ENCODE measurements around the gene FUT6. TPM values are rescaled to one million over a fixed set of nuclear protein-coding genes. Genes with fewer than 3 reads are reported as not detected.
A peak's percentile ranks its signal among the peaks of the same experiment; 100 is the strongest.

FUT6 gene
- polyA plus RNA-seq, 2 donors, result 77.6 to 96.5 TPM

- Histone ChIP-seq H3K27me3 (ENCODE audit: control insufficient read depth in 1 of 2, insufficient read depth in 2 of 2, low read length in 2 of 2) (no peaks in the 10 kb centered on the region), H3K27ac (ENCODE audit: low read depth in 2 of 2, low read length in 1 of 2) (peak overlapping the region in 1 of 2 donors; percentile 93), H3K4me3 (ENCODE audit: low read depth in 1 of 2, low read length in 2 of 2) (peak overlapping the region; percentile 58 to 65), H3K9me3 (ENCODE audit: control insufficient read depth in 2 of 2, insufficient read depth in 1 of 2, low read depth in 1 of 2, low read length in 1 of 2) (no peaks in the 10 kb centered on the region), H3K4me1 (ENCODE audit: control insufficient read depth in 2 of 2, insufficient read depth in 2 of 2, low read length in 1 of 2) (peaks cover 4 to 8% of the 10 kb centered on the region in 2 donors), H3K36me3 (ENCODE audit: control insufficient read depth in 2 of 2, insufficient read depth in 2 of 2, low read length in 1 of 2) (peaks cover 0 to 11% of the 10 kb centered on the region in 2 donors)
- WGBS, 2 donors, result 60 to 66% methylated on average over 34 of the region's 34 CpGs
These were observed 9.8 kb downstream of the FUT6 start for GRCh38 chr19:5829567-5830310.

- Histone ChIP-seq H3K36me3 (ENCODE audit: control insufficient read depth in 2 of 2, insufficient read depth in 2 of 2, low read length in 1 of 2) (peaks cover 0 to 14% of the 10 kb centered on the region in 2 donors), H3K4me1 (ENCODE audit: control insufficient read depth in 2 of 2, insufficient read depth in 2 of 2, low read length in 1 of 2) (peaks cover 4 to 8% of the 10 kb centered on the region in 2 donors), H3K27ac (ENCODE audit: low read depth in 2 of 2, low read length in 1 of 2) (peak overlapping the region; percentile 72 to 93), H3K27me3 (ENCODE audit: control insufficient read depth in 1 of 2, insufficient read depth in 2 of 2, low read length in 2 of 2) (no peaks in the 10 kb centered on the region), H3K4me3 (ENCODE audit: low read depth in 1 of 2, low read length in 2 of 2) (peak overlapping the region; percentile 58 to 65), H3K9me3 (ENCODE audit: control insufficient read depth in 2 of 2, insufficient read depth in 1 of 2, low read depth in 1 of 2, low read length in 1 of 2) (no peaks in the 10 kb centered on the region)
- 4% methylated on average over 37 to 47 of the region's 47 CpGs for WGBS, 2 donors
These were observed 10.6 kb downstream of the FUT6 start for GRCh38 chr19:5828661-5829566.

- Histone ChIP-seq H3K27ac (ENCODE audit: low read depth in 2 of 2, low read length in 1 of 2) (peak overlapping the region; percentile 72 to 93), H3K4me1 (ENCODE audit: control insufficient read depth in 2 of 2, insufficient read depth in 2 of 2, low read length in 1 of 2) (peaks cover 4 to 8% of the 10 kb centered on the region in 2 donors), H3K4me3 (ENCODE audit: low read depth in 1 of 2, low read length in 2 of 2) (peak overlapping the region; percentile 58 to 65), H3K27me3 (ENCODE audit: control insufficient read depth in 1 of 2, insufficient read depth in 2 of 2, low read length in 2 of 2) (no peaks in the 10 kb centered on the region), H3K9me3 (ENCODE audit: control insufficient read depth in 2 of 2, insufficient read depth in 1 of 2, low read depth in 1 of 2, low read length in 1 of 2) (no peaks in the 10 kb centered on the region), H3K36me3 (ENCODE audit: control insufficient read depth in 2 of 2, insufficient read depth in 2 of 2, low read length in 1 of 2) (peaks cover 0 to 15% of the 10 kb centered on the region in 2 donors)
- 2 to 3% methylated on average over 69 to 91 of the region's 91 CpGs for WGBS, 2 donors
These were observed 11.4 kb downstream of the FUT6 start for GRCh38 chr19:5827891-5828660.

- Histone ChIP-seq H3K27ac (ENCODE audit: low read depth in 2 of 2, low read length in 1 of 2) (peak overlapping the region; percentile 37 to 93), H3K36me3 (ENCODE audit: control insufficient read depth in 2 of 2, insufficient read depth in 2 of 2, low read length in 1 of 2) (peaks cover 0 to 15% of the 10 kb centered on the region in 2 donors), H3K9me3 (ENCODE audit: control insufficient read depth in 2 of 2, insufficient read depth in 1 of 2, low read depth in 1 of 2, low read length in 1 of 2) (no peaks in the 10 kb centered on the region), H3K27me3 (ENCODE audit: control insufficient read depth in 1 of 2, insufficient read depth in 2 of 2, low read length in 2 of 2) (no peaks in the 10 kb centered on the region), H3K4me1 (ENCODE audit: control insufficient read depth in 2 of 2, insufficient read depth in 2 of 2, low read length in 1 of 2) (peaks cover 4 to 9% of the 10 kb centered on the region in 2 donors), H3K4me3 (ENCODE audit: low read depth in 1 of 2, low read length in 2 of 2) (peak overlapping the region; percentile 58 to 65)
- 17 to 26% methylated on average over 26 to 37 of the region's 37 CpGs for WGBS, 2 donors
These were observed 12.1 kb downstream of the FUT6 start for GRCh38 chr19:5827342-5827890.

GRCh38 chr19:5826531-5827341, 12.8 kb downstream of the FUT6 start:
- Histone ChIP-seq H3K4me3 (ENCODE audit: low read depth in 1 of 2, low read length in 2 of 2) (no peak overlapping the region), H3K36me3 (ENCODE audit: control insufficient read depth in 2 of 2, insufficient read depth in 2 of 2, low read length in 1 of 2) (peaks cover 0 to 11% of the 10 kb centered on the region in 2 donors), H3K4me1 (ENCODE audit: control insufficient read depth in 2 of 2, insufficient read depth in 2 of 2, low read length in 1 of 2) (peaks cover 4 to 12% of the 10 kb centered on the region in 2 donors), H3K27me3 (ENCODE audit: control insufficient read depth in 1 of 2, insufficient read depth in 2 of 2, low read length in 2 of 2) (no peaks in the 10 kb centered on the region), H3K9me3 (ENCODE audit: control insufficient read depth in 2 of 2, insufficient read depth in 1 of 2, low read depth in 1 of 2, low read length in 1 of 2) (no peaks in the 10 kb centered on the region), H3K27ac (ENCODE audit: low read depth in 2 of 2, low read length in 1 of 2) (peak overlapping the region in 1 of 2 donors; percentile 93)
- 15 to 21% methylated on average over 24 of the region's 24 CpGs for WGBS, 2 donors

GRCh38 chr19:5825178-5825577, 14.3 kb downstream of the FUT6 start:
- Histone ChIP-seq H3K9me3 (ENCODE audit: control insufficient read depth in 2 of 2, insufficient read depth in 1 of 2, low read depth in 1 of 2, low read length in 1 of 2) (no peaks in the 10 kb centered on the region), H3K36me3 (ENCODE audit: control insufficient read depth in 2 of 2, insufficient read depth in 2 of 2, low read length in 1 of 2) (peaks cover 0 to 11% of the 10 kb centered on the region in 2 donors), H3K27me3 (ENCODE audit: control insufficient read depth in 1 of 2, insufficient read depth in 2 of 2, low read length in 2 of 2) (no peaks in the 10 kb centered on the region), H3K4me1 (ENCODE audit: control insufficient read depth in 2 of 2, insufficient read depth in 2 of 2, low read length in 1 of 2) (peaks cover 4 to 12% of the 10 kb centered on the region in 2 donors), H3K4me3 (ENCODE audit: low read depth in 1 of 2, low read length in 2 of 2) (no peak overlapping the region), H3K27ac (ENCODE audit: low read depth in 2 of 2, low read length in 1 of 2) (no peak overlapping the region)
- WGBS, 2 donors, result 55 to 78% methylated on average over 21 of the region's 21 CpGs

- Histone ChIP-seq H3K9me3 (ENCODE audit: control insufficient read depth in 2 of 2, insufficient read depth in 1 of 2, low read depth in 1 of 2, low read length in 1 of 2) (no peaks in the 10 kb centered on the region), H3K27ac (ENCODE audit: low read depth in 2 of 2, low read length in 1 of 2) (no peak overlapping the region), H3K4me1 (ENCODE audit: control insufficient read depth in 2 of 2, insufficient read depth in 2 of 2, low read length in 1 of 2) (peaks cover 4 to 12% of the 10 kb centered on the region in 2 donors), H3K4me3 (ENCODE audit: low read depth in 1 of 2, low read length in 2 of 2) (no peak overlapping the region), H3K27me3 (ENCODE audit: control insufficient read depth in 1 of 2, insufficient read depth in 2 of 2, low read length in 2 of 2) (no peaks in the 10 kb centered on the region), H3K36me3 (ENCODE audit: control insufficient read depth in 2 of 2, insufficient read depth in 2 of 2, low read length in 1 of 2) (peaks cover 0 to 7% of the 10 kb centered on the region in 2 donors)
- 84 to 87% methylated on average over 10 of the region's 10 CpGs for WGBS, 2 donors
These were observed 14.8 kb downstream of the FUT6 start for GRCh38 chr19:5824751-5825150.

- no peaks in the 10 kb centered on the region for H3K9me3 ChIP-seq (ENCODE audit: control insufficient read depth in 2 of 2, insufficient read depth in 1 of 2, low read depth in 1 of 2, low read length in 1 of 2)
- 79 to 84% methylated on average over 30 of the region's 30 CpGs for WGBS, 2 donors
- H3K4me1 ChIP-seq (ENCODE audit: control insufficient read depth in 2 of 2, insufficient read depth in 2 of 2, low read length in 1 of 2), result peaks cover 4 to 11% of the 10 kb centered on the region in 2 donors
- H3K27ac ChIP-seq (ENCODE audit: low read depth in 2 of 2, low read length in 1 of 2), result no peak overlapping the region
- H3K4me3 ChIP-seq (ENCODE audit: low read depth in 1 of 2, low read length in 2 of 2), result no peak overlapping the region
- H3K27me3 ChIP-seq (ENCODE audit: control insufficient read depth in 1 of 2, insufficient read depth in 2 of 2, low read length in 2 of 2), result no peaks in the 10 kb centered on the region
- peaks cover 0 to 6% of the 10 kb centered on the region in 2 donors for H3K36me3 ChIP-seq (ENCODE audit: control insufficient read depth in 2 of 2, insufficient read depth in 2 of 2, low read length in 1 of 2)
These were observed 15.8 kb downstream of the FUT6 start for GRCh38 chr19:5823579-5824281.
